Left forelimb (tissue), 1 donor: ENCODE measurements around the gene PKN3.
A peak's percentile ranks its signal among the peaks of the same experiment; 100 is the strongest.

Experiments used
- DNase-seq: peaks from one replicate; pipeline ENCODE4 v3.0.0-alpha.2; 2018; ENCODE audit warnings: low spot score

Gene PKN3

GRCh38 chr9:128716581-128717254 lies 14.4 kb downstream of the PKN3 start:
- DNase-seq: no peak

- no peak for DNase-seq
Observed at GRCh38 chr9:128718047-128718446, 15.7 kb downstream of the PKN3 start.

GRCh38 chr9:128718475-128718874 lies 16.2 kb downstream of the PKN3 start:
- no peak for DNase-seq

GRCh38 chr9:128719919-128720605 lies 17.8 kb downstream of the PKN3 start:
- no peak for DNase-seq

- DNase-seq: no peak
Observed at GRCh38 chr9:128720841-128721486, 18.7 kb downstream of the PKN3 start.

GRCh38 chr9:128721487-128722010 lies 19.2 kb downstream of the PKN3 start:
- no peak for DNase-seq

GRCh38 chr9:128722380-128723351 lies 20.4 kb downstream of the PKN3 start:
- no peak for DNase-seq

- no peak for DNase-seq
Observed at GRCh38 chr9:128723352-128723865, 21.1 kb downstream of the PKN3 start.

GRCh38 chr9:128723866-128724743 lies 21.8 kb downstream of the PKN3 start, which contains the start of gene ZDHHC12:
Gene ZDHHC12 (minus strand): TSS chr9:128724127. CDS start chr9:128724093, 34 bp downstream.
- DNase-seq: peak; percentile 90

GRCh38 chr9:128724744-128725211 lies 22.5 kb downstream of the PKN3 start:
- DNase-seq: no peak

- no peak for DNase-seq
Observed at GRCh38 chr9:128727640-128728248, 25.4 kb downstream of the PKN3 start.

GRCh38 chr9:128728298-128728697 lies 26.0 kb downstream of the PKN3 start:
- no peak for DNase-seq

GRCh38 chr9:128729302-128729701 lies 27.0 kb downstream of the PKN3 start:
- DNase-seq: no peak

- DNase-seq: no peak
Observed at GRCh38 chr9:128729766-128730517, 27.6 kb downstream of the PKN3 start.

- no peak for DNase-seq
Observed at GRCh38 chr9:128731093-128731492, 28.8 kb downstream of the PKN3 start.

- no peak for DNase-seq
Observed at GRCh38 chr9:128731691-128732090, 29.4 kb downstream of the PKN3 start.

- DNase-seq: no peak
Observed at GRCh38 chr9:128732576-128732975, 30.3 kb downstream of the PKN3 start.

- DNase-seq: no peak
Observed at GRCh38 chr9:128733256-128733655, 31.0 kb downstream of the PKN3 start.

- DNase-seq: no peak
Observed at GRCh38 chr9:128735373-128735772, 33.1 kb downstream of the PKN3 start.
